Measurements from ENCODE around the gene LCN10.

LCN10 gene

GRCh38 chr9:136750526-136750925 lies 7.8 kb upstream of the LCN10 start:
- H3K27ac Mint-ChIP-seq, result no peak overlapping the region
- H3K4me1 Mint-ChIP-seq, result peaks cover 4% of the 10 kb centered on the region
- peaks cover 2% of the 10 kb centered on the region for H3K27me3 Mint-ChIP-seq
- peaks cover 4% of the 10 kb centered on the region for H3K36me3 Mint-ChIP-seq
- H3K9me3 Mint-ChIP-seq, result peaks cover 13% of the 10 kb centered on the region
- H3K4me3 Mint-ChIP-seq, result no peak overlapping the region

- Mint-ChIP-seq H3K27ac (no peak overlapping the region), H3K27me3 (peaks cover 2% of the 10 kb centered on the region), H3K4me1 (peaks cover 4% of the 10 kb centered on the region), H3K36me3 (peaks cover 4% of the 10 kb centered on the region), H3K4me3 (no peak overlapping the region), H3K9me3 (peaks cover 13% of the 10 kb centered on the region)
These were observed 6.2 kb upstream of the LCN10 start for GRCh38 chr9:136748666-136749611.

- Mint-ChIP-seq H3K4me3 (no peak within 1 kb of the TSS), H3K27ac (no peak within 1 kb of the TSS), H3K36me3 (peaks cover 4% of the 10 kb centered on the region), H3K9me3 (peaks cover 13% of the 10 kb centered on the region), H3K27me3 (peaks cover 2% of the 10 kb centered on the region), H3K4me1 (peaks cover 4% of the 10 kb centered on the region)
These were observed 5.5 kb upstream of the LCN10 start, which contains the start of gene LCN6 for GRCh38 chr9:136748201-136748600. TSS of gene LCN6 (minus strand) at chr9:136748525. CDS start at chr9:136748483, 42 bp downstream.

GRCh38 chr9:136747161-136748060 lies 4.7 kb upstream of the LCN10 start:
- H3K36me3 Mint-ChIP-seq, result peaks cover under 1% of the 10 kb centered on the region
- H3K4me1 Mint-ChIP-seq, result peaks cover 4% of the 10 kb centered on the region
- H3K27ac Mint-ChIP-seq, result no peak overlapping the region
- H3K9me3 Mint-ChIP-seq, result peaks cover 8% of the 10 kb centered on the region
- H3K4me3 Mint-ChIP-seq, result no peak overlapping the region
- no peaks in the 10 kb centered on the region for H3K27me3 Mint-ChIP-seq

- H3K9me3 Mint-ChIP-seq, result peaks cover 2% of the 10 kb centered on the region
- H3K27me3 Mint-ChIP-seq, result no peaks in the 10 kb centered on the region
- no peak overlapping the region for H3K27ac Mint-ChIP-seq
- H3K4me3 Mint-ChIP-seq, result no peak overlapping the region
- H3K36me3 Mint-ChIP-seq, result no peaks in the 10 kb centered on the region
- peaks cover 4% of the 10 kb centered on the region for H3K4me1 Mint-ChIP-seq
These were observed 3.9 kb upstream of the LCN10 start for GRCh38 chr9:136746621-136747020.

- H3K9me3 Mint-ChIP-seq, result no peaks in the 10 kb centered on the region
- H3K4me1 Mint-ChIP-seq, result peaks cover 7% of the 10 kb centered on the region
- H3K27me3 Mint-ChIP-seq, result no peaks in the 10 kb centered on the region
- H3K4me3 Mint-ChIP-seq, result no peak overlapping the region
- no peaks in the 10 kb centered on the region for H3K36me3 Mint-ChIP-seq
- H3K27ac Mint-ChIP-seq, result no peak overlapping the region
These were observed 3.4 kb upstream of the LCN10 start for GRCh38 chr9:136746155-136746490.

- Mint-ChIP-seq H3K36me3 (no peaks in the 10 kb centered on the region), H3K9me3 (no peaks in the 10 kb centered on the region), H3K4me1 (peaks cover 7% of the 10 kb centered on the region), H3K27me3 (no peaks in the 10 kb centered on the region), H3K27ac (no peak overlapping the region), H3K4me3 (no peak overlapping the region)
These were observed 2.8 kb upstream of the LCN10 start for GRCh38 chr9:136745389-136746154.

- Mint-ChIP-seq H3K27ac (no peak overlapping the region), H3K36me3 (no peaks in the 10 kb centered on the region), H3K4me3 (no peak overlapping the region), H3K9me3 (no peaks in the 10 kb centered on the region), H3K4me1 (peaks cover 6% of the 10 kb centered on the region), H3K27me3 (no peaks in the 10 kb centered on the region)
These were observed 2.0 kb upstream of the LCN10 start for GRCh38 chr9:136744773-136745172.

GRCh38 chr9:136743639-136744211 lies 985 bp upstream of the LCN10 start:
- Mint-ChIP-seq H3K4me3 (no peak overlapping the region), H3K4me1 (peaks cover 6% of the 10 kb centered on the region), H3K36me3 (no peaks in the 10 kb centered on the region), H3K27me3 (no peaks in the 10 kb centered on the region), H3K9me3 (no peaks in the 10 kb centered on the region), H3K27ac (no peak overlapping the region)

GRCh38 chr9:136741883-136742571 lies 713 bp downstream of the LCN10 start:
- H3K4me3 Mint-ChIP-seq, result peak overlapping the region; percentile 66
- no peaks in the 10 kb centered on the region for H3K9me3 Mint-ChIP-seq
- no peak overlapping the region for H3K27ac Mint-ChIP-seq
- peaks cover 6% of the 10 kb centered on the region for H3K4me1 Mint-ChIP-seq
- H3K27me3 Mint-ChIP-seq, result no peaks in the 10 kb centered on the region
- no peaks in the 10 kb centered on the region for H3K36me3 Mint-ChIP-seq

- no peaks in the 10 kb centered on the region for H3K27me3 Mint-ChIP-seq
- H3K36me3 Mint-ChIP-seq, result no peaks in the 10 kb centered on the region
- H3K27ac Mint-ChIP-seq, result no peak overlapping the region
- peaks cover 6% of the 10 kb centered on the region for H3K4me1 Mint-ChIP-seq
- H3K9me3 Mint-ChIP-seq, result no peaks in the 10 kb centered on the region
- H3K4me3 Mint-ChIP-seq, result peak overlapping the region; percentile 66
These were observed 1.5 kb downstream of the LCN10 start for GRCh38 chr9:136740971-136741882.

GRCh38 chr9:136740491-136740890 lies 2.2 kb downstream of the LCN10 start:
- no peak overlapping the region for H3K4me3 Mint-ChIP-seq
- H3K27ac Mint-ChIP-seq, result peak overlapping the region; percentile 17
- H3K27me3 Mint-ChIP-seq, result no peaks in the 10 kb centered on the region
- peaks cover 6% of the 10 kb centered on the region for H3K4me1 Mint-ChIP-seq
- no peaks in the 10 kb centered on the region for H3K9me3 Mint-ChIP-seq
- no peaks in the 10 kb centered on the region for H3K36me3 Mint-ChIP-seq

GRCh38 chr9:136740069-136740468 lies 2.7 kb downstream of the LCN10 start:
- Mint-ChIP-seq H3K9me3 (no peaks in the 10 kb centered on the region), H3K36me3 (no peaks in the 10 kb centered on the region), H3K27me3 (no peaks in the 10 kb centered on the region), H3K4me1 (peaks cover 6% of the 10 kb centered on the region), H3K27ac (no peak overlapping the region), H3K4me3 (no peak overlapping the region)

GRCh38 chr9:136739509-136739908 lies 3.2 kb downstream of the LCN10 start:
- no peaks in the 10 kb centered on the region for H3K27me3 Mint-ChIP-seq
- H3K27ac Mint-ChIP-seq, result no peak overlapping the region
- H3K9me3 Mint-ChIP-seq, result no peaks in the 10 kb centered on the region
- no peaks in the 10 kb centered on the region for H3K36me3 Mint-ChIP-seq
- no peak overlapping the region for H3K4me3 Mint-ChIP-seq
- peaks cover 6% of the 10 kb centered on the region for H3K4me1 Mint-ChIP-seq
